ENCODE measurements around the gene TOM1L2.

The TOM1L2 gene

DNA sequence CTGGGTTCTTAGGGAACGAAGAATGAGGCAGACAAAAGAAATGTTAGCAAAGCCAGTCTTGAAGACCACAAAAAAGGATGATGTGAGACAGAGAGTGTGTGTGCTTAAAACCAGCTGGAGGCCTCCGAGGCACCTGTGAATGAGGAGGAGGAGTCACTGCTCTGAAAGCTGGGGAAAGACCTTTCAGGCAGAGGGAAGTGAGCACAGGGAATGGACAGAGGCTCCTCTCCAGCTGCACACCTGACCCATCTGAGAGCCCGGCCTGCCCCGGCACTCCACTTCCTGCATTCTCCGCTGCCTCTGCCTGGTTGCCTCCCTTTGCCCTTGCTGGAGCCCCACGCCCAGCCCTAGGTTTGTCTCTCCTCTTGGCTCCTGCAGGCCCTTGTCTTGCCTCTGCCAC, 80.2 kb downstream of the TOM1L2 start:
- H3K27ac Mint-ChIP-seq = no peak overlapping the region

DNA sequence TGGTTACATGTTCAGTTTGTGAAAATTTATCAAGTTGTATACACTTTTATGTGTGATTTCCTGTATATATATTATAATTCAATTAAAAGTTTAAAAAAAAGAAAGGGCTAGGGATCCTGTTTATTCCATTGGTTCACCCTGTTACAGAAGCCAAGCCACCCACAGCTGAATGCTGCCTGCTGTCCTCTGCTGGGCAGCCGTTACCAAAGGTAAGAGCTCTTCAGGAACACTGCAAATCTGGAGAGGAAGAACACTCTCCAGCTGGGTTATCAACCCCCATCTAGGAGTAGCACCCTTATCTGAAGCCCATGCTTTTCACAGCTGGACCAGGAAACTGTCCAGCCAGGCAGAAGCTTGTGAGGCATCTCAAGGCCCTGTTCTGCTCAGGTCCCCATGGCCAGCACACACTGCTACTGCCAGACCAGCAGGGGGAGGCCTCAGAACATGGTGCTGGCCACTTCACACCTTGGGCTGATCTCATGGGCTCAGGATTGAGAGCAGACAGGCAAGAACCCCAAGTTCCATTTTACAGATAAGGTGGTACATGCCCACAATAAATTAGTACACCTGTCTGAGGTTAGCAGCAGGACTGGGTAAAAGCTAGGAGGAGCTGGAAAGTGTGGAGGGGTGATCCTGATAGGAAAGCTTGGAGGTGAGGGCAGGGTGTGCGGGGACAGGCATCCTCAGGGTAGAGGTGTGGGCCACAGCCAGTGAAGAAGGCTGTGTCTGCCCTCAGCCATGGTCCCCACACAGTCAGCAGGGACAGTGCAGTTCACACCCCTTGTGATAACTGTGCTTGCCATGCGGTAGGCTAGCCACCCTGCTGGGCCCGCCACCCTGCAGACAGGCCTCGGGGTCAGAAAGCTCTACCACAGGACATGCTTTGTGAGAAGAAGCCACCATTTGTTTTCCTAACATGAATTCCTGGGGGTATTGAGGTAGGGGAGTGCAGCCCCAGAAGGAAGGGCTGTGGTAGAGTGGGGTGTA, 81.1 kb downstream of the TOM1L2 start:
- Mint-ChIP-seq H3K4me1 (ENCODE audit: low read depth) (no peaks in the 10 kb centered on the region), H3K36me3 (ENCODE audit: low read depth) (peaks cover 57% of the 10 kb centered on the region)

More for the DNA sequence above, 80.2 kb downstream of the TOM1L2 start:
- no peak overlapping the region for H3K4me3 Mint-ChIP-seq
- H3K36me3 Mint-ChIP-seq (ENCODE audit: low read depth) = peaks cover 66% of the 10 kb centered on the region
- no peaks in the 10 kb centered on the region for H3K4me1 Mint-ChIP-seq (ENCODE audit: low read depth)
- no peaks in the 10 kb centered on the region for H3K9me3 Mint-ChIP-seq
- intact Hi-C loops (cut with micrococcal nuclease) = no loop called here
- H3K27me3 Mint-ChIP-seq = no peaks in the 10 kb centered on the region

DNA sequence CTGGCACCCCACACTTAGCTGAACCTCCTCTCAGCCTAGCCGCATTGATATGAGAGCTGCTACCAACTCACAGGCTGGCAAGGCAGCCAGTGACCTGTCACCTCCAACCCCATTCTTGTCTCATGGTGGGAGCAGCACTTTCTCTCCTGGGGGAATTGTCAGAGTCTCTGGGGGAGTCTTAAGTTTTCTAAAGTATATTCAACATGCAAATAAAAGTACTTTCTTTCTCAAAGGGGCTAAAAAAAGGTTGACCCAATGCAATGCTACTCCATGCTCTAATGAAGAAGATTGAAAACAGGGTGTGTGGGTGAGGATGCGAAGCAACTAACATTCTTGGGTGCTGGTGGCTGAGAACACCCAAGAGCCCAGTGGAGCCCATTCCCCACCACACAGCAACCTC, 82.3 kb downstream of the TOM1L2 start:
- H3K4me1 Mint-ChIP-seq (ENCODE audit: low read depth) = no peaks in the 10 kb centered on the region
- no peaks in the 10 kb centered on the region for H3K9me3 Mint-ChIP-seq
- intact Hi-C loops (cut with micrococcal nuclease) = no loop called here
- no peak overlapping the region for H3K4me3 Mint-ChIP-seq
- peaks cover 51% of the 10 kb centered on the region for H3K36me3 Mint-ChIP-seq (ENCODE audit: low read depth)
- no peak overlapping the region for H3K27ac Mint-ChIP-seq
- no peaks in the 10 kb centered on the region for H3K27me3 Mint-ChIP-seq

More for the DNA sequence above, 81.1 kb downstream of the TOM1L2 start:
- no peak overlapping the region for H3K27ac Mint-ChIP-seq
- intact Hi-C loops (cut with micrococcal nuclease) = loop anchor here (1.0 kb wide), 2 partner anchors 28 to 142 kb away; no protein-coding TSS in a partner anchor
- no peak overlapping the region for H3K4me3 Mint-ChIP-seq
- no peaks in the 10 kb centered on the region for H3K27me3 Mint-ChIP-seq
- no peaks in the 10 kb centered on the region for H3K9me3 Mint-ChIP-seq

DNA sequence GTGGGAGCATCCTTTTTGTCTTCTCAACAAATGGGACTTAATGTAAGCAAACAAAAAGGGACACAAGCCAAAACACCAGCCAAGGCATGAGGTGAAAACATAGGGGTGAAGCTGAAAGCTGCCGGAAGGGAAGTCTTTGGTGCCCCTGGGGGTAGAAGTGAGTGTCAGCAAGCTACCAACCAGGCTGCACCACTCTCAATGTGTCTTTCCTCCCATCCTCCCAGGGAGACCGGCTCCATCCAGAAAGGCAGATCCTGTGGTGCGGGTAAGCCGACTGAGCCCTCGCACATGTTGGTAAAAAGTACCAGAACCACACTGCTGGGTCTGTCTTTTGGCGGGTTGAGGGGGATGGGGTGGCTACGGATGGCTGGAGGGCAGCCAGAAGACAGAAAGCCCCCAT, 83.4 kb downstream of the TOM1L2 start:
- intact Hi-C loops (cut with micrococcal nuclease) = no loop called here
- Mint-ChIP-seq H3K27ac (no peak overlapping the region), H3K36me3 (ENCODE audit: low read depth) (peaks cover 55% of the 10 kb centered on the region), H3K4me3 (no peak overlapping the region), H3K9me3 (no peaks in the 10 kb centered on the region), H3K4me1 (ENCODE audit: low read depth) (no peaks in the 10 kb centered on the region), H3K27me3 (no peaks in the 10 kb centered on the region)

DNA sequence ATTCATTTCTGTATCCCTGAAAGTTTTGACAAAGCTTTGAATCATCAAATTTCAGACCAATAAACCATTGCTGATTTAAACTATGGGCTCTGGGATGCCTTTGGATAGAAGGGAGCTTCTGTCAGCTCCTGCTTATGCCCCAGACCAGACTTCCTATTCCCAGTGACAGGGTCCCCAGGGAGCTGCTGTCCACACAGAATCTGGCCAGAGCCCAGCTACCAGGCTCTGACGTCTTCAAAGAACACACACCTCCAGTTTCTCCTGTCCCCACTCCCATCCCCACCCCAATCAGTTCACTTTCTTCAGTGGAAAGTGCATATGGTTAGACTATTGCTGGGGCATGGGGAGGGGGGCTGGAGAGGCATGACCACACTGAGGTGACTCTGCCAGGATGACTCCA, 83.8 kb downstream of the TOM1L2 start:
- Mint-ChIP-seq H3K4me3 (no peak overlapping the region), H3K27me3 (no peaks in the 10 kb centered on the region), H3K27ac (no peak overlapping the region), H3K36me3 (ENCODE audit: low read depth) (peaks cover 50% of the 10 kb centered on the region), H3K4me1 (ENCODE audit: low read depth) (no peaks in the 10 kb centered on the region), H3K9me3 (no peaks in the 10 kb centered on the region)
- intact Hi-C loops (cut with micrococcal nuclease) = no loop called here

DNA sequence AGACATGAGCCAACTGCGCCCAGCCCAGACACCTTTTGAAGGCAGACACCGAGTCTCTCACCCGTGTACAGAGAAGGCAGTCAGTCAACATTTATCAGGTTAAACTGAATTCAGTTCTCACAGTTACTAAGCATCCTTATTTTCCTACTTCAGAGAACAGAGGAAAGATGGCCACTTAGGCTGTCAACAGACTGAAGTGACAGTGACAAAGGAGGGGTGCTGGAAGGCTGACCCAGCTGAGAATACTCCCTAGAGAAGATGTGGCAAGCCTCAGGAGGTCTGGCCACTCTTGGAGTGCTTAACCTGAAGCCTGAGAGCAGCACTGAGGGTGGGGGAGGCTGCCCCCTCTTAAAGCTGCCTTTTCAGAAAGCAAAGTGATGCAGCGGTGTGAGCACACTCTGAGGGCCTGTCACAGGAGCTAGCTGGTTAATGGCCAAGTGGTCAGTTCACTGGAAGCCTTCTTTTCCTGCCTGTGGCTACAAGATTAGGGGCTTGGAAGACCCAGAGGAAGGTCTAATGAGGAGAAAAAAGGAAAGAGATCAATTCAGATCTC, 84.4 kb downstream of the TOM1L2 start:
- Mint-ChIP-seq H3K27ac (no peak overlapping the region), H3K4me1 (ENCODE audit: low read depth) (no peaks in the 10 kb centered on the region), H3K27me3 (no peaks in the 10 kb centered on the region), H3K36me3 (ENCODE audit: low read depth) (peaks cover 47% of the 10 kb centered on the region), H3K4me3 (no peak overlapping the region), H3K9me3 (no peaks in the 10 kb centered on the region)
- intact Hi-C loops (cut with micrococcal nuclease) = no loop called here

DNA sequence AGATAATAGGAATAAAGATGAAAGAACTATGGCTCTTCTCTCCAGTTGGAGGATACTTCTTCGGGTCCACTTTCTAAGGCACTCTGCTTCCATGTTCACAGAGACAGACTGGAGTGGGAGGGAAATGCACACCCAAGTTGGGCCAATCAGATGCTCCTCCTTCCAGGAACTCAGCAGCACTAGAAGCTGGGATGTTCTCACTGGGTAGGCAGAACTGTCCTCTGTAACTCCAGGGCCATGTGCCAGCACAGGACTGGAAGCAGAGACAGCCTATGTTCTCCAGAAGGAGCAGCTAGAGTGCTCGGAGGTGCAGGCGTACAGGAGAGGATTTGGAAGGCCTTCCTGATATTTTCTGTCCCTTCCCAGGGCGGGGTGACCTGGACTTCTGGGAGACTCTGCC, 85.5 kb downstream of the TOM1L2 start:
- H3K9me3 Mint-ChIP-seq = no peaks in the 10 kb centered on the region
- intact Hi-C loops (cut with micrococcal nuclease) = no loop called here
- H3K27ac Mint-ChIP-seq = no peak overlapping the region
- H3K4me1 Mint-ChIP-seq (ENCODE audit: low read depth) = no peaks in the 10 kb centered on the region
- H3K36me3 Mint-ChIP-seq (ENCODE audit: low read depth) = peaks cover 50% of the 10 kb centered on the region
- H3K4me3 Mint-ChIP-seq = no peak overlapping the region
- no peaks in the 10 kb centered on the region for H3K27me3 Mint-ChIP-seq

DNA sequence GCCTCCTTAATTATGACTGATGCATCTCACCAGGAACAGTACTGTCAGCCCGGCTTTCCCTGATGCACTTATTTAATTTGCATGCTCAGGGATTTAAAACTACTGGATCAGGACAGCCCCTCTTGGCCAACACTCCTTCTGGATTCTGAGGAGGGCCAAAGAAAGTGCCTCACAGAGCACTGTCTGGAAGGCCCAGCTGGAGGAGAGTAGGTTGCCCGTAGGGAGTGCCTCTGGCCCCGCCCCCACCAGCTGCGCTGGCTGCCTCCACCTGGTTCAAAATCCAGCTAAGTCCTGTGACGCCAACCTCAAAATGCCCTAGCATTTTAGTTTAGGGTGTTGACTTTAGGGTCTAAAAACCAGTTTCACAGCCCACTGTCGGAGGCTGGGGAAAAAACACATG, 86.0 kb downstream of the TOM1L2 start:
- Mint-ChIP-seq H3K27ac (no peak overlapping the region), H3K9me3 (no peaks in the 10 kb centered on the region), H3K36me3 (ENCODE audit: low read depth) (peaks cover 50% of the 10 kb centered on the region), H3K4me3 (no peak overlapping the region), H3K27me3 (no peaks in the 10 kb centered on the region), H3K4me1 (ENCODE audit: low read depth) (no peaks in the 10 kb centered on the region)
- intact Hi-C loops (cut with micrococcal nuclease) = no loop called here

DNA sequence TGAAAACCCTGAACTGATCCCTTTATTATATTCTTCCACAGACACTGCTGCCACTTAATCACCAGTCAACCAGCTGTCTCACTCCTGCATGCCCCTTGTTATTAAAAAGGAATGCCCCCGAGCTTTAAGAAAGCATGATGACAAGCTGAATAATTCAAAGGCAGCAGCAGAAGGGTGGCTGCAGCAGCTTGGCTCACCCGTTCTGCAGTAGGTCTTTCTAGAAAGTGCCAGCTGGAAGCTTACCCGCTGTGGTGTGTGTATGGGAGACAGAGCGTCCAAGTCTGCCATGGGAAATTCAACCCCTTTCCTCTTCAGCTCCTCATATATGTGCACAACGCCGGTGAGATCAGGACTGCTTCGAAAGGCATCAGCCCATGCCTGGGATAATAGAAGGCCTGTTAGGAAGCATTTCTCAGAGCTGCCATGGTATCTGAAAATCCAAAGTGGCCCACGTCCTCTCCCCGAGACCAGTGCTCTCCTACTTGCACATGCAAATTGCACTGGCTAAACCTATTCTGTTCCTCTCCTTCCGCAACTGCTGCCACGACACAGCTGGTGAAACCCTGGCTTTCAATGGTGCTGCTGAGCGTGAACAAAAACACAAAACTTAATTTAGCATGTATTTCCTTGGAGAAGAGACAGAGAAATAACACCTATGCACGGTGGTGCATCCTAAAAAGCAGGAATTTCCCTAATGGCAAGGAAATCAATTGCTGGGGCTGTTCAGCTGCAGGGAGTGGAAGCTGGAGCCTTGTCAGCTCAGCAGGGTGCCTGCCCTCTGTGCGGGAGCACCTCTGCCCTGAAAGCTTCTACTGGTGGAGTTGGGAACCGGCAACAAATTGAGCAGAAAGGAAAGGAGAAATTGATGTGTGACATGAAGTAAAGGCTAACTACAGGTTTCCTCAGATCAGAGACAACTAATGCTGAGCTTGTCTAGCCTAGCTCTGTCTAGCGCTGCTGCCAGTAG, 87.5 kb downstream of the TOM1L2 start:
- Mint-ChIP-seq H3K4me3 (no peak overlapping the region), H3K36me3 (ENCODE audit: low read depth) (peaks cover 52% of the 10 kb centered on the region), H3K4me1 (ENCODE audit: low read depth) (no peaks in the 10 kb centered on the region), H3K27ac (no peak overlapping the region), H3K9me3 (no peaks in the 10 kb centered on the region), H3K27me3 (no peaks in the 10 kb centered on the region)
- intact Hi-C loops (cut with micrococcal nuclease) = no loop called here

DNA sequence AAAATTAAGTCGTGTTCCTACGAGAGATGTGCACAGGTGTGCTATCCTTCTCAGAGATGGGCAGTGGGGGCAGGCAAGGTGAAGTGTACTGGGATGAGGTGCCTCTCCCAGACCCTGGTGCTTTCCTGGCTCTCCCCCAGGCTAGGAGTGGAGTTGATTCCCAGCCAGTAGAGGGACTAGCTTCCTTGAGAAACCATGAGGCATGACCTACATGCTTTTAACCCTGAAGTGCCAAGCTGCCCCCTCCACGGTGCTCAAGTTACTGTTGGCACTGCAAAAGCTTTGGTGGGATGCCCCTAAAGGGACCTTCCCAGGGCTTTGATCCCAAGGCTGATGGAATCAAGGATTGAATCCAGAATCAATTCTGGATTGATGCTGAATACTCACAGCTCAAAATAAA, 88.4 kb downstream of the TOM1L2 start:
- Mint-ChIP-seq H3K4me1 (ENCODE audit: low read depth) (no peaks in the 10 kb centered on the region), H3K9me3 (no peaks in the 10 kb centered on the region), H3K27ac (no peak overlapping the region), H3K27me3 (no peaks in the 10 kb centered on the region), H3K36me3 (ENCODE audit: low read depth) (peaks cover 59% of the 10 kb centered on the region), H3K4me3 (no peak overlapping the region)
- intact Hi-C loops (cut with micrococcal nuclease) = no loop called here

DNA sequence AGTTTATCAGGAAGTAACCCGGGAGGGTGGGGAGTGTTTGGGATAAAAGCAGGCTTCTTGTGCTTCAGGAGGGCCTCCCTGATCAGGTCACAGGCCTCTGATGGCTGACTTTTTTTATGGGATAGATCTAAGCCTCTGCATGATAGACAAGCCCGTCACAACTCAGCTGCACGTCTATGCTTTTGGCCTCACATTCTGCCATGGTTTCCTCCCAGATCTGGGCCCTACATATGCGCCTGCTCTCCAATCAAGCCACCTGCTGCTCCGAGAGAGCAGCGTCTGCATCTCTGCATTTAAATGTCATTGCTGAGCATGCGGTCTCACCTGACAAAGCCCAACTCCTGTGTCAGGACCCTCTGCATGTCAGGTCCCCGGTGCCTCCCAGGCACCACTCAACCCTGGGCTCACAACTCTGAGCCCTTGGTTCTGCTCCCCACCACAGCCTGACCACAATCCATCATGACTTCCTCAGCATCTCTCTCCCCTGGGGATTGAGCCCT, 90.1 kb downstream of the TOM1L2 start:
- Mint-ChIP-seq H3K9me3 (no peaks in the 10 kb centered on the region), H3K4me3 (no peak overlapping the region), H3K4me1 (ENCODE audit: low read depth) (no peaks in the 10 kb centered on the region), H3K27ac (no peak overlapping the region), H3K36me3 (ENCODE audit: low read depth) (peaks cover 76% of the 10 kb centered on the region), H3K27me3 (no peaks in the 10 kb centered on the region)
- intact Hi-C loops (cut with micrococcal nuclease) = no loop called here

DNA sequence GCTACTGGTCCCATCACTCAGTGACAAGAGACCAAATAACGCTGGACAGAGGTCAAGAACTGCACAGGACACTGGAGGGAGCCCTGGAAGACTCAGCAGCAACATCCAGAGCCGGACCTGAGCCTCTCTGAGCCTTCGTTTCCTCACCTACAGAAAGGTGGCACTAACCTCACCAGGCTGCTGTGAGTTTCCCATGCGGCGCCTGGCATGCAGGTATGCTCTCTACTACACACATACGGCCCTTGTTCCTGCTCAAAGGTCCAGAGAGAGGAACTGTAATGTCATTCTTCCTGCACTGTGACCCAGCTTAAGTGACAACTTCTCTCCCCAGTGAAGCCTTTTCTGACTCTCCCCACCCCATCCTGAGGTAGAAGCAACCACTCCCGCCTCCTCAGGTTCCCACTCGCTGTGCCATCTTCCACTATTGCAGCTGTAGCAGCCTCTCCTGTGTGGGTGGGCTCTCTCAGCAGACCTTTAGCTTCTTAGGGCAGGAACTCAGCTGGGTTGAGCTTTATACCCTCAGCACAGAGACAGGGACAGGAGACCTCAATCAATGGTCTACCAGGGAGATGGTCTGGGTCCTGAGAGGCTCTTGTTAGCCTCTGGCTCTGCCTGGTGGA, 91.5 kb downstream of the TOM1L2 start:
- Mint-ChIP-seq H3K27ac (no peak overlapping the region), H3K9me3 (no peaks in the 10 kb centered on the region), H3K4me3 (no peak overlapping the region), H3K36me3 (ENCODE audit: low read depth) (peaks cover 91% of the 10 kb centered on the region), H3K4me1 (ENCODE audit: low read depth) (no peaks in the 10 kb centered on the region), H3K27me3 (no peaks in the 10 kb centered on the region)
- intact Hi-C loops (cut with micrococcal nuclease) = no loop called here

DNA sequence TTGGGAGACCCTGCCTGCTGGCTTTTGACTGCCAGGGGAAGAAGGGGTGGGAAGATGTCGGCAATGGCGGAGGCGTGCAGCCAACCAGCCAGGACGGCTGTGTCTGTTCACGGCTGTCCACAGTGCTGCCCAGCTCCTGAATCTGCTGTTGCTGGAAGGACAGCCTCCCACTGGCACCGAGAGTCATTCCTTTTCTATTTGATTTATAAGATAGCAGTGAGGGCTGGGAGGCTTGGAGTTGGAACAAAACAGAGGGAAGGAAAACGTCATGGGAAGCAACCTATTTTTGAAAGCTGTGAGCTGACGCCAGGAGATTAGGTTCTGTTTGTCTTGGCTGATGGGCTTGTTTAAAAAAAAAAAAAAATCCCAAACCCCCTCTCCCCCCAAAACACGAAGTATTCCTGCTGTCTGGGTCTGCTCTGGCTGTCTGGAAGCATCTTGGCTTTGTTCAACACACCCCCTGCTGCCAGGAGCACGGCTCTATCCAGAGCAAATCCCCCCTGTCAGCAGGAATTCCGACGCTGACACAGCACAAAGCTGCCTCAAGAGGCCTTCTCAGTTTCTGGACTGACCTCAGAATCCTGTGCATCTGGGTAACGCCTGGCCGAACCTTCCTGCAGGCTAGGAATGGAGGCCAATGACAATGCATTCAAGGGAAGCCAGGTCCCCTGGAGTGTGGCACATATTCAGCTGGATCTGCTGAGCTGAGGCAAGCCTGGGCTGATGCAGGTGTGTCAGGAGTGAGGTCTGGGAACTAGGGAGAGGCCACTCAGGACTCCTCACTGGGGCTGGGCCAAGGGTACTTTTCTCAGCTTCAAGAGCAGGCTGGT, 94.5 kb downstream of the TOM1L2 start:
- Mint-ChIP-seq H3K27ac (no peak overlapping the region), H3K9me3 (no peaks in the 10 kb centered on the region), H3K4me1 (ENCODE audit: low read depth) (peaks cover 7% of the 10 kb centered on the region), H3K27me3 (no peaks in the 10 kb centered on the region), H3K4me3 (no peak overlapping the region), H3K36me3 (ENCODE audit: low read depth) (peaks cover 83% of the 10 kb centered on the region)
- intact Hi-C loops (cut with micrococcal nuclease) = no loop called here
